KMS-11 (cell line): ENCODE data around the gene ACTR3C.

ENCODE experiments used
- H2AFZ ChIP-seq: fragments of 200-600 bp; sonication (generic); 2 replicates; pipeline ENCODE4 v1.6.1; 2016; ENCODE audit warnings: antibody characterized with exemption, mixed run types, low read depth
- H3K27ac ChIP-seq: fragments of 200-600 bp; sonication (generic); 2 replicates; pipeline ENCODE4 v1.6.1; 2016; ENCODE audit warnings: mild to moderate bottlenecking, mixed run types
- H3K27me3 ChIP-seq: fragments of 200-600 bp; sonication (generic); 2 replicates; pipeline ENCODE4 v1.6.1; 2017; ENCODE audit warnings: mild to moderate bottlenecking, low read depth, mixed run types, moderate library complexity; ENCODE audit not compliant: insufficient read depth
- H3K36me3 ChIP-seq: fragments of 200-600 bp; sonication (generic); 2 replicates; pipeline ENCODE4 v1.6.1; 2017; ENCODE audit warnings: mild to moderate bottlenecking, mixed run types; ENCODE audit not compliant: insufficient read depth
- H3K4me1 ChIP-seq: fragments of 200-600 bp; sonication (generic); 2 replicates; pipeline ENCODE4 v1.6.1; 2016; ENCODE audit warnings: mild to moderate bottlenecking, low read depth, mixed run types; ENCODE audit not compliant: poor library complexity, severe bottlenecking
- H3K4me2 ChIP-seq: fragments of 200-600 bp; sonication (generic); 2 replicates; pipeline ENCODE4 v1.7.0; 2016; ENCODE audit warnings: mild to moderate bottlenecking, mixed run types
- H3K4me3 ChIP-seq: fragments of 200-600 bp; sonication (generic); IDR thresholded peaks from 2 replicates; pipeline ENCODE4 v1.6.1; 2017; ENCODE audit warnings: low read depth, low read length, mixed read lengths; ENCODE audit not compliant: insufficient read depth
- H3K79me2 ChIP-seq: fragments of 200-600 bp; sonication (generic); 2 replicates; pipeline ENCODE4 v1.6.1; 2016; ENCODE audit warnings: low read depth, mixed run types; ENCODE audit not compliant: insufficient read depth
- H3K9ac ChIP-seq: fragments of 200-600 bp; sonication (generic); 2 replicates; pipeline ENCODE4 v1.6.1; 2016; ENCODE audit warnings: mild to moderate bottlenecking, mixed run types
- H4K20me1 ChIP-seq: fragments of 200-600 bp; sonication (generic); 2 replicates; pipeline ENCODE4 v1.6.1; 2016; ENCODE audit warnings: mild to moderate bottlenecking, mixed run types; ENCODE audit not compliant: insufficient read depth
- TF ChIP-seq, protein P1 (sequence below): fragments of 200-600 bp; sonication (generic); conservative IDR thresholded peaks from 2 replicates; pipeline ENCODE4 v1.6.1; 2017; ENCODE audit warnings: low read depth, mild to moderate bottlenecking, antibody characterized with exemption, low read length, moderate library complexity, mixed read lengths

Gene ACTR3C

DNA sequence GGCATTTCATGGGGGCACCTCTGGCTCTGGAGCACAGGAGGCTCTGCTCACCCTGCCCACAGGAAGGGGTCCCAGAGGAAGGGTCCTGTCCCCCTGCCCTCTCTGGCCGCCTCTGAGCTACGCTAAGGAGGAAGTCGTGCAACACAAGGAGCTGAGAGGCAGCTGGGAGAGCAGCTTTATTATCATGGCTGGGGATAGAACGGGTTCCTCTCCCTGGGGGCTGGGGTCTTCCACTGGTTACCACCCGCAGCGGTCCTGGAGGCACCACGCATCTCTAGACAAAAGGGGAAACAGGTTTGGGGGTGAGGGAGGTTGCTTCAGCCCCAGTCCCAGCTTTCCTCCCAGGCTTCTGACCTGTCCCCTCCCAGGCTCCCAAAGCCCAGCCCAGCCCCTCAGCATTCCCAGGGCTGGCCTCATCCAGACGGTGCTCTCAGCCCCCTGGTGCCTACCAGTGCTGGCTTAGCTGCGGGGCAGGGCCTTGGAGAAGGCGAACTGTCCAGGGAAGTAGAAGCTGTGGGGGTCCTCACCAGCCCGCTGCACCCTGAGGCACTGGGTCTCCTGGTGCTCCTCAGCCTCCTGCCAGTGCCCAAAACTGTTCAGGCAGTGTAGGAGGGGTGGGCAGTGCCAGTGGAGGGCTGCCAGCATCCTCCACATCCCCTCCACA, 15.0 kb upstream of the ACTR3C start:
- TF ChIP-seq, protein P1, sequence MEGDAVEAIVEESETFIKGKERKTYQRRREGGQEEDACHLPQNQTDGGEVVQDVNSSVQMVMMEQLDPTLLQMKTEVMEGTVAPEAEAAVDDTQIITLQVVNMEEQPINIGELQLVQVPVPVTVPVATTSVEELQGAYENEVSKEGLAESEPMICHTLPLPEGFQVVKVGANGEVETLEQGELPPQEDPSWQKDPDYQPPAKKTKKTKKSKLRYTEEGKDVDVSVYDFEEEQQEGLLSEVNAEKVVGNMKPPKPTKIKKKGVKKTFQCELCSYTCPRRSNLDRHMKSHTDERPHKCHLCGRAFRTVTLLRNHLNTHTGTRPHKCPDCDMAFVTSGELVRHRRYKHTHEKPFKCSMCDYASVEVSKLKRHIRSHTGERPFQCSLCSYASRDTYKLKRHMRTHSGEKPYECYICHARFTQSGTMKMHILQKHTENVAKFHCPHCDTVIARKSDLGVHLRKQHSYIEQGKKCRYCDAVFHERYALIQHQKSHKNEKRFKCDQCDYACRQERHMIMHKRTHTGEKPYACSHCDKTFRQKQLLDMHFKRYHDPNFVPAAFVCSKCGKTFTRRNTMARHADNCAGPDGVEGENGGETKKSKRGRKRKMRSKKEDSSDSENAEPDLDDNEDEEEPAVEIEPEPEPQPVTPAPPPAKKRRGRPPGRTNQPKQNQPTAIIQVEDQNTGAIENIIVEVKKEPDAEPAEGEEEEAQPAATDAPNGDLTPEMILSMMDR = no peak
- H4K20me1 ChIP-seq = no peaks in the 10 kb centered on the region
- H3K79me2 ChIP-seq = no peaks in the 10 kb centered on the region
- H3K4me1 ChIP-seq = no peaks in the 10 kb centered on the region
- no peak overlapping the region for H3K9ac ChIP-seq
- H3K4me2 ChIP-seq = no peak overlapping the region
- no peak overlapping the region for H2AFZ ChIP-seq
- H3K4me3 ChIP-seq = no peak overlapping the region
- H3K36me3 ChIP-seq = no peaks in the 10 kb centered on the region
- H3K27ac ChIP-seq = no peak overlapping the region
- H3K27me3 ChIP-seq = no peaks in the 10 kb centered on the region

- H3K4me2 ChIP-seq = no peak overlapping the region
- no peak overlapping the region for H3K27ac ChIP-seq
- no peak overlapping the region for H3K4me3 ChIP-seq
- H4K20me1 ChIP-seq = no peaks in the 10 kb centered on the region
- TF ChIP-seq, protein P1 = no peak
- H3K4me1 ChIP-seq = no peaks in the 10 kb centered on the region
- H3K36me3 ChIP-seq = no peaks in the 10 kb centered on the region
- H3K27me3 ChIP-seq = no peaks in the 10 kb centered on the region
- no peak overlapping the region for H3K9ac ChIP-seq
- no peaks in the 10 kb centered on the region for H3K79me2 ChIP-seq
- H2AFZ ChIP-seq = no peak overlapping the region
Measured at GRCh38 chr7:150337659-150338081, 14.3 kb upstream of the ACTR3C start.

- Histone ChIP-seq H3K27me3 (no peaks in the 10 kb centered on the region), H3K79me2 (no peaks in the 10 kb centered on the region), H3K4me2 (no peak overlapping the region), H2AFZ (no peak overlapping the region), H3K27ac (no peak overlapping the region), H4K20me1 (no peaks in the 10 kb centered on the region), H3K9ac (no peak overlapping the region), H3K4me3 (no peak overlapping the region), H3K36me3 (no peaks in the 10 kb centered on the region), H3K4me1 (no peaks in the 10 kb centered on the region)
- TF ChIP-seq, protein P1 = no peak
Measured at GRCh38 chr7:150337179-150337578, 13.8 kb upstream of the ACTR3C start.

GRCh38 chr7:150336746-150337145, 13.4 kb upstream of the ACTR3C start:
- Histone ChIP-seq H3K36me3 (no peaks in the 10 kb centered on the region), H2AFZ (no peak overlapping the region), H4K20me1 (no peaks in the 10 kb centered on the region), H3K27ac (no peak overlapping the region), H3K27me3 (no peaks in the 10 kb centered on the region), H3K9ac (no peak overlapping the region), H3K79me2 (no peaks in the 10 kb centered on the region), H3K4me3 (no peak overlapping the region), H3K4me1 (no peaks in the 10 kb centered on the region), H3K4me2 (no peak overlapping the region)
- TF ChIP-seq, protein P1 = no peak
